Inflammatory macrophage (primary cell): Measurements from ENCODE around the gene STK11.
A peak's percentile ranks its signal among the peaks of the same experiment; 100 is the strongest.

Source experiments
- DNase-seq, 2 donors: peaks; one replicate each; pipeline ENCODE4 v3.0.0-alpha.2; 2020 to 2022

STK11 gene

DNA sequence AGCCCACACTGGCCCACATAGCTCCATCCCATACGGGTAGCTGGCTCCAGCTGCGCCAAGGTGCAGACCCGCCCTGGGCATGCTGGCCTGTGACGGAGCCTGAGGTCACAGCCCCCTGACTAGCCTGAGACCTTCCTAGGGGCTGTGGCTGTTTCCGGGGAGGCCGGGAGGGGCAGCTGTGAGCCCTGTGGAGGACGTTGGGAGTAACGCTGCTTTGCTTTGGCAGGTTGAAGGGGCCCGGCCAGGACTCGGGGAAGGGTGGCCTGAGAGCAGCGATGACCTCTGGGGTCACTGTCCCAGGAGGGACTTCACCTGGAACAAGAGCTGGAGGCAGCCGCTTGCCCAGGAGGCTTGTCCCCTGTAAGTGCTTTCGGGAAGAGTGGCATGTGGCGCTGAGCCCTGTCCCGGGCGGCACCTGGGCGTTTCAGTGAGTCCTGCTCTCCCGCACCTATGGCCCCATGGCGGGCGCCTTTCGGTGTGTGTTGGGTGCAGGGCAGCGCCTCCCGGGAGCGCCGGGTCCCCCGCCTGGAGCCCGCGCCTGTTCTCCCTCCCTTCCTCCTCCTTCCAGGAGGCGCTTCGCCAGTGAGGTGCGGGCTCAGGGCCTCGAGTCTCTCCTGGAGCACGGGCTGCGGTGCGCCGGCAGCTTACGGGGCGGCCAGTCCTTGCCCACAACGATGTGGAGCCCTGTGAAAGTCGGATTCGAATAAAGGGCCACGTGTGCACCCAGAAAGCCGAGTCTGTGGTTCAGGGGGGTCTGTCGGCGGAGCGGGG is 68.7 kb downstream of the STK11 start:
- DNase-seq = no peak

DNA sequence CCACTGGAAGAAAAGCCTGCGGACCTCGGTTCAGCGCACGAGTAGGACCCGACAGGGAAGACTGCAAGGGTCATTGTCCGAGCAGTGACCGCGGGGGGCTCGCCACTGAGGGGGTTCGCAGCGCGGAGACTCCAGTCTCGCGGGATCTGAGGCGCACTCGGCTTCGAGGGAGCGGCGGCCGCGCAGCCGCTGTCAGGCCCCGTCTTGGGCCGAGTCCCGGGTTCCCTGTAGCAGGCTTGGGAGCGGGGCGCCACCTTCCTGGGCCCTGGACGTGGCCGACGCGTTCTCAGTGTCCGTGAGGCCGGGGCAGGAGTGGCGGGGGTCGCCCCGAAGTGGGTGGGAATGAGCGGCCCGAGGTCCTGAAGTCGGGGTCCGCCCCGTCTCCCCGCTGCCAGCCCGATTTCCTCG is 69.3 kb downstream of the STK11 start:
- no peak for DNase-seq

DNA sequence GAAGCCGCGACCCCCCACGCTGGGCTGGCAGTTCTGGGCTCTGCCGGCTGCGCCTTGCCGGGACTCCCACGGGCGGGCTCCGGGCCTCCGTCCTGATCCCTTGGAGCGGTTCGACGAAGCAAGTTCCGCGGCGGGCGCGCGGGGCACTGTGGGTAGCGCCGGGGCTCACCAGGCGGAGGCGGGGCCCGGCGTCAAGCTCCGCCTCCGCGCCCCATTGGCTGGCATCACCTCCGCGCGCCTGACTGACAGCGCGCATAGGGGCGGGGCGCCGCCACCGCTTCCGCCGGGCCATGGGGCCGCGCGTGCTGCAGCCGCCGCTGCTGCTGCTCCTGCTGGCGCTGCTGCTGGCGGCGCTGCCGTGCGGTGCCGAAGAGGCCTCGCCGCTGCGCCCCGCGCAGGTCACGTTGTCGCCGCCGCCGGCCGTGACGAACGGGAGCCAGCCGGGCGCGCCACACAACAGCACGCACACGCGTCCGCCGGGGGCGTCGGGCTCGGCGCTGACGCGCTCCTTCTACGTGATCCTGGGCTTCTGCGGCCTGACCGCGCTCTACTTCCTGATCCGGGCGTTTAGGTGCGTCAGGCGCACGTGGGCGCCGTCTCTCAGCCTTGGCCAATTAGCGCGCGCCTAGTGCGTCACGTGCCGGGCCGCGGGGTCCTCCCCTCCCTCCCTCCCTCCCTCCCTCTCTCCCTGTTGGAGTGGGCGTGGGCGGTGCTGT is 69.8 kb downstream of the STK11 start, which contains the start of gene FAM174C:
TSS of gene FAM174C (plus strand) at position 271 of the 716 bp plus-strand sequence. CDS start at position 291, 20 bp downstream.
- DNase-seq = peak; percentile 96 to 98

DNA sequence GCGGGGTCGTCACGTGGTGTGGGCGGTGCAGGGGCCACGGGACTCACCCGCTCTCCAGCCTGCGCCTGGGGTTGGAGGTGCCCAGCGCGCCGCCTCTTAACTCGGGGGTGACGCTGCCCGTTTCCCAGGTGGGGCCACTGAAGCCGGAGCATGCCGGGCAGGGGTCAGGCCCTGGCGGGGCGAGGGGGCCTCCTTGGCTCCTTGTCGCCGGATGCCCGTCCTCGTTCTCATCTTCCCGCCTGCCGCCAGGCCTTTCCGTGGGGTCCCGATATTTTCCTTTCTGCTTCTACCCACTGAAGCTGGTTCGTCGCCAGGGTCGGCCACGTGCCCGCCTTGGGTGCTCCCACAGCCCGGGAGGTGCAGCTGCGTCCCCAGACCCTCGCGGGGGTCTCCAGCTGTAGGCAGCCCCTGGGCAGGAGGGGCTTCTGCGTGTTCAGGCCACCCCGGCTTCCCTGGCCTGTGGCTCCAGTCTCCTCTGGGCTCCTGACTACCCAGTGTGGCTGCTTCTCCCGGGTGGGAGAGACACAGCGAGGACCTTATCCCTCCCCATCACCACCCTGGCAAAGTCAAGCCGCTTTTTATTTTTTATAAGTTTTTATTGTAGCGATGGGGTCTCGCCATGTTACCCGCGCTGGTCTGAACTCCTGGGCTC is 70.5 kb downstream of the STK11 start:
- no peak for DNase-seq

DNA sequence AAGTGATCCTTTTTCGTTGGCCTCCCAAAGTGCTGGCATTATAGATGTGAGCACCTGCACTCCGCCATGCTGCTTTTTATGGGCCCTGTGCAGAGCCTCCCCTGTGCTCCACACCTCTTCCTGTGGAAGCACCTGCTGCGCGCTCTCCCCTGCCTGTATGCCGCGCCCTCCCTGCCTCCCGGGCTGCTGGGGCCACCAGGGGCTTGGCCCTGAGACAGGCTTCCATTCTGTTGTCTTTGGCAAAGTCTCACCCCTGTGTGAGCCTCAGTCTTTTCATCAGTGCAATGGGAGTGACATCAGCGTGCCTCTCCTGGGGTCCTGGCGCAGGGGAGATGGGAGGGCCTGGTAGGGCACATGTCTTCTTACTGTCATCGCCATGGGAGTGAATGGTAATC is 71.0 kb downstream of the STK11 start:
- DNase-seq = no peak

DNA sequence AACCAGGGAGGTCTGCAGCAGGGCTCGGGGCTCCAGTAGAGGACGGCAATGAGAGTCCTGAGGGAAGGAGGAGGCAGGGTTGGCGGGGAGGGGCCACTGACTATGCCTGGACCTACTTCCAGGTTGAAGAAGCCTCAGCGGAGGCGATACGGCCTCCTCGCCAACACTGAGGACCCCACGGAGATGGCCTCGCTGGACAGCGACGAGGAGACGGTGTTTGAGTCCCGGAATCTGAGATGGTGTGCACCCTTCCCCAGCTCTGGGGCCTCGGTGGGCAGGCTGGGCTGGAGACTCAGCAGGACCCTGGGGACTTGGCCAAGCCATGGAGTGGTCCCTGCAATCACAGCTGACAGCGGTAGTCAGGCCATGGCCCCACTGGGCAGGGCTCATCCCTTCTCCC is 71.5 kb downstream of the STK11 start:
- no peak for DNase-seq
